ENCODE results near the gene VSIG1.

Gene VSIG1

GRCh38 chrX:108091878-108092291 lies 47.0 kb downstream of the VSIG1 start:
- Histone ChIP-seq H3K36me3 (peaks cover 11% of the 10 kb centered on the region), H3K4me3 (ENCODE audit: low read depth in 1 of 2, low read length in 1 of 2) (peak overlapping the region; percentile 70 to 71), H3K27ac (peak overlapping the region; percentile 83), H3K4me1 (ENCODE audit: control insufficient read depth in 1 of 2, insufficient read depth in 1 of 2, low read depth in 1 of 2, low read length in 1 of 2) (peaks cover 13 to 17% of the 10 kb centered on the region in 2 experiments), H3K27me3 (no peaks in the 10 kb centered on the region), H3K9me3 (no peaks in the 10 kb centered on the region)
- TF ChIP-seq CTCF (IDR thresholded peaks at IDR 0.05), result no peak

- H3K27ac ChIP-seq, result no peak overlapping the region
- H3K4me1 ChIP-seq (ENCODE audit: control insufficient read depth in 1 of 2, insufficient read depth in 1 of 2, low read depth in 1 of 2, low read length in 1 of 2), result no peaks in the 10 kb centered on the region
- no peaks in the 10 kb centered on the region for H3K9me3 ChIP-seq
- H3K36me3 ChIP-seq, result no peaks in the 10 kb centered on the region
- H3K4me3 ChIP-seq (ENCODE audit: low read depth in 1 of 2, low read length in 1 of 2), result no peak overlapping the region
- no peaks in the 10 kb centered on the region for H3K27me3 ChIP-seq
- no peak for TF ChIP-seq CTCF (IDR thresholded peaks at IDR 0.05)
Measured at GRCh38 chrX:108097380-108097779, 52.5 kb downstream of the VSIG1 start.

GRCh38 chrX:108105473-108105872 lies 60.6 kb downstream of the VSIG1 start:
- Histone ChIP-seq H3K4me3 (ENCODE audit: low read depth in 1 of 2, low read length in 1 of 2) (no peak overlapping the region), H3K9me3 (no peaks in the 10 kb centered on the region), H3K27me3 (no peaks in the 10 kb centered on the region), H3K27ac (no peak overlapping the region), H3K4me1 (ENCODE audit: control insufficient read depth in 1 of 2, insufficient read depth in 1 of 2, low read depth in 1 of 2, low read length in 1 of 2) (no peaks in the 10 kb centered on the region), H3K36me3 (no peaks in the 10 kb centered on the region)
- no peak for TF ChIP-seq CTCF (IDR thresholded peaks at IDR 0.05)

GRCh38 chrX:108114541-108114940 lies 69.7 kb downstream of the VSIG1 start:
- no peaks in the 10 kb centered on the region for H3K36me3 ChIP-seq
- H3K27me3 ChIP-seq, result no peaks in the 10 kb centered on the region
- H3K4me1 ChIP-seq (ENCODE audit: control insufficient read depth in 1 of 2, insufficient read depth in 1 of 2, low read depth in 1 of 2, low read length in 1 of 2), result no peaks in the 10 kb centered on the region
- H3K9me3 ChIP-seq, result no peaks in the 10 kb centered on the region
- H3K27ac ChIP-seq, result no peak overlapping the region
- TF ChIP-seq CTCF (IDR thresholded peaks at IDR 0.05), result no peak
- H3K4me3 ChIP-seq (ENCODE audit: low read depth in 1 of 2, low read length in 1 of 2), result no peak overlapping the region

DNA sequence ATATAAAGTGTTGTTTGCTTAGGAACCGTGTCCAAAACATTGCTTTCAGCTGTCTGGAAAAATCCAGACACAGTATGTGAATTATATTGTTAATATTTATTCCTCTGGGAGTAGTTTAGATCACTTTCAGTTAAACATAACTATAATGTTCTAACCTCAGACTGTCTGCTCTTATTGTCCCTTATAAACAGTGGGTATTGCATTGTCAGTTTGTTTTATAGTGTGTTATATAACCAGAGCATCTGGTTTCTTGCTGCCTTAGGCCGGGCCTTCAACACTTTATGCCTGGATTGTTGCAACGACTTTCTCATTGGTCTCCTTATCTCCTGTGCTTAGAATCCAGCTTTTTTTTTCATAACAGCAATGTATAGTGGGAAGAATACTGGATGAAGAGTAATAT lies 73.1 kb downstream of the VSIG1 start:
- Histone ChIP-seq H3K27ac (no peak overlapping the region), H3K27me3 (no peaks in the 10 kb centered on the region), H3K4me1 (ENCODE audit: control insufficient read depth in 1 of 2, insufficient read depth in 1 of 2, low read depth in 1 of 2, low read length in 1 of 2) (no peaks in the 10 kb centered on the region), H3K4me3 (ENCODE audit: low read depth in 1 of 2, low read length in 1 of 2) (no peak overlapping the region), H3K9me3 (no peaks in the 10 kb centered on the region), H3K36me3 (no peaks in the 10 kb centered on the region)
- no peak for TF ChIP-seq CTCF (IDR thresholded peaks at IDR 0.05)

DNA sequence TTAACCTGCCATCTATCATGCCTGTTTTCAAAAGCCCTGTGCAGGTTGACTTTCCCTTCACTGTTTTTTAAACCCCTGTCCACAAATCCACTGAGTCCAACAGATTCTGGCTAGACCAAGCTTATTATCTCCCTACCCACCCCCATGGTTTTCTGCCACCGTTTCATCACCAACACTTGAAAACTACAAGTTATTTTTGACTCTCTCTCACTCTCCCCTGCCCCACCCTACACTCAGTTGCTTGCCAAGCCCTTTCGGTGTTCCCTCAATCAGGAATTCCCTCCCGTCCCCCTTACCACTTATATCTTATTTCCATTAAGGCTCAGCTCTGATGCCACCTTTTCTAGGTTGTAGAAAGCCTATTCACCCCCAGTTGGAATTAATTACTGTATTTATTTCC lies 76.4 kb downstream of the VSIG1 start:
- Histone ChIP-seq H3K4me3 (ENCODE audit: low read depth in 1 of 2, low read length in 1 of 2) (no peak overlapping the region), H3K36me3 (no peaks in the 10 kb centered on the region), H3K4me1 (ENCODE audit: control insufficient read depth in 1 of 2, insufficient read depth in 1 of 2, low read depth in 1 of 2, low read length in 1 of 2) (no peaks in the 10 kb centered on the region), H3K27me3 (no peaks in the 10 kb centered on the region), H3K9me3 (no peaks in the 10 kb centered on the region), H3K27ac (no peak overlapping the region)
- TF ChIP-seq CTCF (IDR thresholded peaks at IDR 0.05), result no peak
